OCI-LY1 (cell line): ENCODE data around the gene ATG4D.

ENCODE experiments used
- H2AFZ ChIP-seq: fragments of 200-600 bp; sonication (generic), shearing (Covaris generic); 2 replicates; pipeline ENCODE4 v1.6.0; 2014; ENCODE audit warnings: antibody characterized with exemption, mild to moderate bottlenecking, low read length
- H3F3A ChIP-seq: fragments of 200-600 bp; sonication (generic), shearing (Covaris generic); 2 replicates; pipeline ENCODE4 v1.6.0; 2014; ENCODE audit warnings: mild to moderate bottlenecking, antibody characterized with exemption, low read length, moderate library complexity; ENCODE audit not compliant: insufficient read depth
- H3K27ac ChIP-seq: fragments of 200-600 bp; sonication (generic); 2 replicates; pipeline ENCODE4 v1.5.1; 2014; ENCODE audit warnings: low read length, mixed run types, mild to moderate bottlenecking, low read depth; ENCODE audit not compliant: poor library complexity, severe bottlenecking
- H3K27me3 ChIP-seq: fragments of 200-600 bp; sonication (generic); 2 replicates; pipeline ENCODE4 v1.6.0; 2014; ENCODE audit warnings: antibody characterized with exemption, mild to moderate bottlenecking, low read length, moderate library complexity; ENCODE audit not compliant: insufficient read depth
- H3K36me3 ChIP-seq: fragments of 200-600 bp; sonication (generic); 2 replicates; pipeline ENCODE4 v1.6.1; 2014; ENCODE audit warnings: mild to moderate bottlenecking, antibody characterized with exemption, low read length, moderate library complexity, mixed read lengths; ENCODE audit not compliant: insufficient read depth
- H3K4me1 ChIP-seq: fragments of 200-600 bp; sonication (generic); 2 replicates; pipeline ENCODE4 v1.5.1; 2014; ENCODE audit warnings: mild to moderate bottlenecking, low read length, moderate library complexity; ENCODE audit not compliant: insufficient read depth, severe bottlenecking
- H3K4me2 ChIP-seq: fragments of 200-600 bp; sonication (generic), shearing (Covaris generic); 2 replicates; pipeline ENCODE4 v1.6.1; 2014; ENCODE audit warnings: low read length
- H3K4me3 ChIP-seq: fragments of 200-600 bp; sonication (generic); 2 replicates; pipeline ENCODE4 v1.5.1; 2014; ENCODE audit warnings: low read length, low read depth, mild to moderate bottlenecking, mixed read lengths; ENCODE audit not compliant: poor library complexity, severe bottlenecking
- H3K79me2 ChIP-seq: fragments of 200-600 bp; shearing (Covaris generic); 2 replicates; pipeline ENCODE4 v1.6.1; 2016; ENCODE audit warnings: mixed run types, low read length, mixed read lengths; ENCODE audit not compliant: insufficient read depth
- H3K9ac ChIP-seq: fragments of 200-600 bp; sonication (generic), shearing (Covaris generic); 2 replicates; pipeline ENCODE4 v1.6.1; 2014; ENCODE audit warnings: mild to moderate bottlenecking, low read length, mixed read lengths
- H3K9me2 ChIP-seq: fragments of 200-600 bp; sonication (generic), shearing (Covaris generic); 2 replicates; pipeline ENCODE4 v1.6.1; 2014; ENCODE audit warnings: low read depth, mild to moderate bottlenecking, low read length, mixed read lengths
- H3K9me3 ChIP-seq: fragments of 200-600 bp; shearing (Covaris generic); 2 replicates; pipeline ENCODE4 v1.6.1; 2014; ENCODE audit warnings: low read length, mixed read lengths
- H4K20me1 ChIP-seq: fragments of 200-600 bp; sonication (generic), shearing (Covaris generic); 2 replicates; pipeline ENCODE4 v1.6.0; 2016; ENCODE audit warnings: mild to moderate bottlenecking, low read length; ENCODE audit not compliant: insufficient read depth
- EZH2 ChIP-seq: fragments of 200-600 bp; sonication (generic), shearing (Covaris generic); IDR thresholded peaks from 2 replicates; pipeline ENCODE4 v1.8.0; 2017; ENCODE audit warnings: borderline replicate concordance, mixed run types, mild to moderate bottlenecking, antibody characterized with exemption, low read length, moderate library complexity, mixed read lengths
- TF ChIP-seq, protein P1 (sequence below): fragments of 200-600 bp; sonication (generic), shearing (Covaris generic); IDR thresholded peaks from 2 replicates; pipeline ENCODE4 v1.5.1; 2017; ENCODE audit warnings: mild to moderate bottlenecking, antibody characterized with exemption, low read length, moderate library complexity, mixed read lengths

The ATG4D gene

DNA sequence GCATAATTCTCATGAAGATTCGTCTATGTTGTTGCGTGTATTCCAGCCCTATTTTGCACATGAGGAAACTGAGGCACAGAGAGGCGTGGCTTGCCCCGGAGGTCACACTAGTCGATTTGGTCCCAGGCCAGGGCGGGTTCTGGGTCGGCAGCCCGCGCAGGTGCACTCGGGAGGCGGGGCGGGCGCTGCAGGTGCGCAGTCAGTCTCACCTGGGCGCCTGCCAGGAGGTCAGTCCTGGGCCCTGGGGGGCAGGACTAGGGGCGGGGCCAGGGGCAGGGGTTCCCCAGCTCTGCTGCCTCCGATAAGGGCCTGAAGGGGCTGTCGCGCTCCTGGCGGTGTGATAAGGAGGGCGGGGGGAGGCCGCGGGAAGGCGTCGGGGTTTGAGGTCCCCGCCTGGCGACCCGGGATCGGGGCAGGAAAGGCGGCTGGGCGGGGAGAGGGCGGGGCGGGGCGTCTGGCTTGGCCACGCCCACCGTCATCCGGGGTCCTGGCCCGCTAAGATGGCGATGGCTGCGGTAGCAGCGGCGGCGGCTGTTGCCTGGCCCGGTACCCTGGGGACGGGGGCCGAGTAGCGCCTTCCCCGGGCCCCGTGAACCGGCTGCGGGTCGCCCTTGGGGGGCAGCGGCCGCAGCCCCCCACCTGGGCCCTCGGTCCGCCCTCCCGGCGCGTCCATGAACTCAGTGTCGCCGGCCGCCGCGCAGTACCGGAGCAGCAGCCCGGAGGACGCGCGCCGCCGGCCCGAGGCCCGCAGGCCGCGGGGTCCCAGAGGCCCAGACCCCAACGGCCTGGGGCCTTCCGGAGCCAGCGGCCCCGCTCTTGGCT, at the start of gene ATG4D:
Gene ATG4D, plus strand, starts transcription at position 485 of the 822 bp plus-strand sequence. Its CDS starts 187 bp downstream, at position 672.
- no peak within 1 kb of the TSS for H2AFZ ChIP-seq
- H3F3A ChIP-seq, result no peaks in the 10 kb centered on the region
- H4K20me1 ChIP-seq, result no peaks in the 10 kb centered on the region
- H3K9me3 ChIP-seq, result no peaks in the 10 kb centered on the region
- H3K9me2 ChIP-seq, result no peaks in the 10 kb centered on the region
- H3K9ac ChIP-seq, result peak within 1 kb of the TSS; percentile 89
- peaks cover 9% of the 10 kb centered on the region; the same call in 1 of the 2 replicates for H3K79me2 ChIP-seq
- H3K4me3 ChIP-seq, result peak within 1 kb of the TSS; percentile 94
- peak within 1 kb of the TSS; percentile 95 for H3K4me2 ChIP-seq
- no peaks in the 10 kb centered on the region for H3K27me3 ChIP-seq
- TF ChIP-seq, protein P1, sequence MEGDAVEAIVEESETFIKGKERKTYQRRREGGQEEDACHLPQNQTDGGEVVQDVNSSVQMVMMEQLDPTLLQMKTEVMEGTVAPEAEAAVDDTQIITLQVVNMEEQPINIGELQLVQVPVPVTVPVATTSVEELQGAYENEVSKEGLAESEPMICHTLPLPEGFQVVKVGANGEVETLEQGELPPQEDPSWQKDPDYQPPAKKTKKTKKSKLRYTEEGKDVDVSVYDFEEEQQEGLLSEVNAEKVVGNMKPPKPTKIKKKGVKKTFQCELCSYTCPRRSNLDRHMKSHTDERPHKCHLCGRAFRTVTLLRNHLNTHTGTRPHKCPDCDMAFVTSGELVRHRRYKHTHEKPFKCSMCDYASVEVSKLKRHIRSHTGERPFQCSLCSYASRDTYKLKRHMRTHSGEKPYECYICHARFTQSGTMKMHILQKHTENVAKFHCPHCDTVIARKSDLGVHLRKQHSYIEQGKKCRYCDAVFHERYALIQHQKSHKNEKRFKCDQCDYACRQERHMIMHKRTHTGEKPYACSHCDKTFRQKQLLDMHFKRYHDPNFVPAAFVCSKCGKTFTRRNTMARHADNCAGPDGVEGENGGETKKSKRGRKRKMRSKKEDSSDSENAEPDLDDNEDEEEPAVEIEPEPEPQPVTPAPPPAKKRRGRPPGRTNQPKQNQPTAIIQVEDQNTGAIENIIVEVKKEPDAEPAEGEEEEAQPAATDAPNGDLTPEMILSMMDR, result no peak
- no peak for TF ChIP-seq EZH2
- H3K36me3 ChIP-seq, result peaks cover 13% of the 10 kb centered on the region; the same call in 1 of the 2 replicates
- H3K27ac ChIP-seq, result peak within 1 kb of the TSS; percentile 59
- H3K4me1 ChIP-seq, result peaks cover 11% of the 10 kb centered on the region

DNA sequence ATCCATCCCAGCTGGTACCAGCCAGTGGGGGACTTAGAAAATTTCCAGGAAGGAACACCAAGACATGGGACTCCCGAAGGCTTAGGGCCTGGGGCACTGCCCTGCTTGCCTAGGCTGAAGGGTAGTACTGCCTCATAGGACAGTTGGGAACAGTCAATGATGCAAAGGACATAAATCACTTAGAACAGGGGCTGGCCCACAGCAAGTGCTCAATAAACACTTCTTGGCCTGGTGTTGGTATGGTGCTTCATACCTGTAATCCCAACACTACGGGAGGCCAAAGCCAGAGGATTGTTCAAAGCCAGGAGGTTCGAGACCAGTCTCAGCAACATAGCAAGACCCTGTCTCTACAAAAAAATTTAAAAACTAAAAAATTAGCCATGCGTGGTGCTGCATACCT, 46.3 kb upstream of the ATG4D start:
- no peaks in the 10 kb centered on the region for H3K27me3 ChIP-seq
- H3K4me3 ChIP-seq, result no peak overlapping the region
- H3K9ac ChIP-seq, result no peak overlapping the region
- H3K27ac ChIP-seq, result no peak overlapping the region
- peaks cover 20% of the 10 kb centered on the region for H3K79me2 ChIP-seq
- H3K4me1 ChIP-seq, result peaks cover 12% of the 10 kb centered on the region
- no peaks in the 10 kb centered on the region for H3F3A ChIP-seq
- H3K36me3 ChIP-seq, result peaks cover 70% of the 10 kb centered on the region
- no peak overlapping the region for H2AFZ ChIP-seq
- H3K4me2 ChIP-seq, result no peak overlapping the region
- H3K9me2 ChIP-seq, result no peaks in the 10 kb centered on the region
- TF ChIP-seq, protein P1, result no peak
- TF ChIP-seq EZH2, result no peak
- no peaks in the 10 kb centered on the region for H4K20me1 ChIP-seq
- no peaks in the 10 kb centered on the region for H3K9me3 ChIP-seq

DNA sequence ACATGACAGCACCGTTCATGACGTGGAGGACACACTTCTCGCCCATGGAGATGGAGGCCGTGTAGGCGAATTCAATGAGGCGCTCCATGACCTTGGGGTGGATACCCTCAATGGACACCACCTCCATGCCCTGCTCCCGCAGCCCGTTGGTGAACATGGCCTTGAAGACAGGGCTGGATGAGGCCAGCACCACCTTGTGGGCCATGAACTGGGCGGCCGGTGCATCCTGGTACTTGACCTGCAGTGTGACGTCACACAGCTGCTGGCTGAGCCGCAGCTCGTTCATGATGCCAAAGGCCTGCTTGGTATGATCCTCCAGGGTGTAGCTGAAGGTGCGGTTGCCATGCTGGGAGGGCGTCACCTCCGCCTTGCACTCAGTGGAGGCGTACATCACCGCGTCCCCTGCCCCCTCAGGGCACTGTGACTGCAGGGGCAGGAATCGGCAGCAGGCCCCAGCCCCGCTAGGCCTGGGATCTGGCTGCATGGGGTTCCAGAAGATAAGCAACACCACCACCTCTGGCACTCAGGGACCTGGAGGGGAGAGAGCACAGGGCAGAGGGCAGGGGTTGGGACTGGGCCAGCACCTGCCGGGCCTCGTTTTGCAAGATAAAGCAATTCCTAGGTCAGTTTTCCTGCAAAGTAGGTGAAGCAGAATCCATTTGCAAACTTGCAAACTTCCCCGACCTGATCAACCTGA, 44.0 kb upstream of the ATG4D start:
- Histone ChIP-seq H3F3A (no peaks in the 10 kb centered on the region), H3K4me3 (no peak overlapping the region), H3K27ac (no peak overlapping the region), H3K27me3 (no peaks in the 10 kb centered on the region), H3K36me3 (peaks cover 56% of the 10 kb centered on the region), H3K9me3 (no peaks in the 10 kb centered on the region), H3K4me1 (peaks cover 21% of the 10 kb centered on the region), H3K9me2 (no peaks in the 10 kb centered on the region), H2AFZ (no peak overlapping the region), H4K20me1 (no peaks in the 10 kb centered on the region), H3K4me2 (no peak overlapping the region), H3K79me2 (peaks cover 20% of the 10 kb centered on the region), H3K9ac (no peak overlapping the region)
- TF ChIP-seq EZH2, result no peak
- TF ChIP-seq, protein P1, result no peak
